Naive thymus-derived CD8-positive, alpha-beta T cell (primary cell): Measurements from ENCODE around the gene RASA2. TPM values are rescaled to one million over a fixed set of nuclear protein-coding genes. Genes with fewer than 3 reads are reported as not detected.

Experiments
- ATAC-seq, 2 donors: fragments of 150-1000 bp; cut with Tn5 transposase in 1 of 2; sonication (Bioruptor Pico), chemical (Tn5 transposase) in 1 of 2; 1 replicate in 1 of 2; 2 replicates in 1 of 2; pipeline ENCODE4 v1.10.0; 2021; ENCODE audit warnings: mild to moderate bottlenecking in 2 of 2, moderate library complexity in 2 of 2
- POLR2A ChIA-PET: fragments of 350-600 bp; sonication (Branson Sonifier 250); formaldehyde crosslinking; loops from one replicate; lab custom pipeline; 2021; ENCODE audit warnings: antibody characterized with exemption; lab: Charles Lee
- DNase-seq, 10 donors: peaks; one replicate each; pipeline versions ENCODE4 v3.0.0 to v3.0.0-alpha.2; 2020 to 2022
- H3K27ac Mint-ChIP-seq, 10 donors: one replicate each; pipeline ENCODE4 v1.8.0; 2020 to 2022; ENCODE audit warnings: mild to moderate bottlenecking in 10 of 10, mixed read lengths in 10 of 10, moderate library complexity in 4 of 10, inconsistent platforms in 1 of 10
- H3K27me3 Mint-ChIP-seq, 5 donors: one replicate each; pipeline ENCODE4 v1.8.0; 2021 to 2022; ENCODE audit warnings: mixed read lengths in 5 of 5
- H3K36me3 Mint-ChIP-seq, 3 donors: one replicate each; pipeline ENCODE4 v1.8.0; 2020 to 2022; ENCODE audit warnings: mixed read lengths in 3 of 3, mild to moderate bottlenecking in 2 of 3, inconsistent platforms in 1 of 3
- H3K4me1 Mint-ChIP-seq, 4 donors: one replicate each; pipeline ENCODE4 v1.8.0; 2021 to 2022; ENCODE audit warnings: mixed read lengths in 4 of 4
- H3K4me3 Mint-ChIP-seq, 10 donors: one replicate each; pipeline ENCODE4 v1.8.0; 2020 to 2022; ENCODE audit warnings: mild to moderate bottlenecking in 10 of 10, mixed read lengths in 10 of 10, moderate library complexity in 6 of 10, inconsistent platforms in 1 of 10
- H3K9me3 Mint-ChIP-seq, 9 donors: one replicate each; pipeline ENCODE4 v1.8.0; 2020 to 2022; ENCODE audit warnings: mixed read lengths in 9 of 9, mild to moderate bottlenecking in 3 of 9, inconsistent platforms in 1 of 9, moderate library complexity in 1 of 9
- polyA plus RNA-seq, 3 donors: library from polyadenylated mRNA; unstranded; fragments of 300-500 nt; fragmentation: Illumina TruSeq; gene quantifications; one replicate each; pipeline ENCODE4 v1.2.3, GENCODE V29; 2021
- total RNA-seq, 8 experiments: library from RNA in 2 of 8; stranded (reverse) in 2 of 8; gene quantifications; one replicate each; pipeline ENCODE4 v1.2.3 and lab custom pipeline; 2021 to 2026

Gene RASA2
- total and polyA plus RNA-seq, 5 experiments from 2014 or later: 55.0 to 124 (median 66.8) TPM

- DNase-seq: no peak
- no peaks in the 10 kb centered on the region for H3K27me3 Mint-ChIP-seq
- H3K9me3 Mint-ChIP-seq: peaks cover 5 to 37% (median 24%) of the 10 kb centered on the region in 9 donors
- POLR2A ChIA-PET: interaction anchor here (2.9 kb wide), 1 partner anchor 52 kb away, joined by 8 read pairs; no protein-coding TSS in a partner anchor
- H3K36me3 Mint-ChIP-seq: peaks cover 45 to 79% (median 47%) of the 10 kb centered on the region in 3 donors
- no peak for ATAC-seq
- H3K4me1 Mint-ChIP-seq: peaks cover 12 to 56% (median 53%) of the 10 kb centered on the region in 4 donors
- peak overlapping the region; percentile 5 to 90 (median 60) for H3K27ac Mint-ChIP-seq
- H3K4me3 Mint-ChIP-seq: peak overlapping the region in 3 of 10 donors; percentile 0 to 20 (median 2)
Measured at GRCh38 chr3:141539431-141540187, 52.8 kb downstream of the RASA2 start.

DNA sequence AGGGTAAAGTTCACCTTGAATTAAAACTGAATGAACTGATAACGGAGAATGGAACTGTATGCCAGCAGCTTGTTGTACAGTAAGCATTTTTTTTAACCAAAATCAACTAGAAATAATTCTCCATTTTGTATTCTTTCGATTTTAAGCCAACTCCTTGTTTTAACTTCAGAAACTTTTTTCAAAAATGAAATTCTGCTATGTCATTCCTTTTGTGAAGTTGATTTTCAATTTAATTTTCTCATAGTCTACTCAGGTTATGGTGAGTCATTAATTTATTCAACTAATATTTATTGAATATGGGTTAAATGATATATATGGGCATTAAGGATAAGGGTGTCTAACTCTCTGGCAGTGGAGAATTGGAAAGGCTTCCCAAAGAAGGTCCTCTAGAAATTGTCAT, 53.7 kb downstream of the RASA2 start:
- no peaks in the 10 kb centered on the region for H3K27me3 Mint-ChIP-seq
- H3K9me3 Mint-ChIP-seq: peaks cover 2 to 34% (median 22%) of the 10 kb centered on the region in 9 donors
- peak overlapping the region in 1 of 10 donors; percentile 16 for H3K4me3 Mint-ChIP-seq
- peaks cover 16 to 61% (median 56%) of the 10 kb centered on the region in 4 donors for H3K4me1 Mint-ChIP-seq
- peaks cover 47 to 80% (median 48%) of the 10 kb centered on the region in 3 donors for H3K36me3 Mint-ChIP-seq
- DNase-seq: no peak
- POLR2A ChIA-PET: interaction anchor here (2.9 kb wide), 1 partner anchor 53 kb away, joined by 8 read pairs; no protein-coding TSS in a partner anchor
- no peak for ATAC-seq
- peak overlapping the region in 8 of 10 donors; percentile 31 to 93 (median 56) for H3K27ac Mint-ChIP-seq

GRCh38 chr3:141542202-141542969, 55.6 kb downstream of the RASA2 start:
- peak overlapping the region in 5 of 10 donors; percentile 8 to 36 (median 16) for H3K4me3 Mint-ChIP-seq
- H3K36me3 Mint-ChIP-seq: peaks cover 50 to 80% (median 52%) of the 10 kb centered on the region in 3 donors
- peaks cover 2 to 31% (median 19%) of the 10 kb centered on the region in 9 donors for H3K9me3 Mint-ChIP-seq
- POLR2A ChIA-PET: interaction anchor here (1.0 to 2.9 kb wide), 2 partner anchors 44 to 55 kb away, joined by 3 to 8 read pairs; no protein-coding TSS in a partner anchor
- DNase-seq (no peak), ATAC-seq (no peak)
- peak overlapping the region; percentile 12 to 88 (median 63) for H3K27ac Mint-ChIP-seq
- no peaks in the 10 kb centered on the region for H3K27me3 Mint-ChIP-seq
- H3K4me1 Mint-ChIP-seq: peaks cover 22 to 67% (median 64%) of the 10 kb centered on the region in 4 donors

GRCh38 chr3:141542989-141543388, 56.2 kb downstream of the RASA2 start:
- H3K27me3 Mint-ChIP-seq: no peaks in the 10 kb centered on the region
- H3K9me3 Mint-ChIP-seq: peaks cover 2 to 37% (median 19%) of the 10 kb centered on the region in 9 donors
- POLR2A ChIA-PET: interaction anchor here (1.0 kb wide), 1 partner anchor 44 kb away, joined by 3 read pairs; no protein-coding TSS in a partner anchor
- no peak overlapping the region for H3K4me3 Mint-ChIP-seq
- H3K27ac Mint-ChIP-seq: peak overlapping the region in 6 of 10 donors; percentile 40 to 88 (median 55)
- no peak for DNase-seq
- ATAC-seq: no peak
- H3K4me1 Mint-ChIP-seq: peaks cover 23 to 73% (median 69%) of the 10 kb centered on the region in 4 donors
- H3K36me3 Mint-ChIP-seq: peaks cover 55 to 83% (median 58%) of the 10 kb centered on the region in 3 donors

DNA sequence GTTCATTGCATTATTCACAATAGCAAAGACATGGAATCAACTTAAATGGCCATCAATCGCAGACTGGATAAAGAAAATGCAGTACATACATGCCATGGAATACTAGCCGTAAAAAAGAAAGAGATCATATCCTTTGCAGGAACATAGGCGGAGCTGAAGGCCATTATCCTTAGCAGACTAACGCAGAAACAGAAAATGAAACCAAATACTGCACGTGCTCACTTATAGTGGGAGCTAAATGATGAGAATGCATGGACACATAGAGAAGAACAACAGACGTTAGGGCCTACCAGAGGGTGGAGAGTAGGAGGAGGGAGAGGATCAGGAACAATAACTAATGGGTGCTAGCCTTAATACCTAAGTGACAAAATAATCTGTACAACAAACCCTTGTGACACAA, 57.9 kb downstream of the RASA2 start:
- Mint-ChIP-seq H3K27me3 (no peaks in the 10 kb centered on the region), H3K27ac (peak overlapping the region; percentile 44 to 92 (median 88)), H3K4me3 (peak overlapping the region; percentile 33 to 81 (median 58)), H3K4me1 (peaks cover 27 to 80% (median 73%) of the 10 kb centered on the region in 4 donors), H3K9me3 (peaks cover 2 to 46% (median 20%) of the 10 kb centered on the region in 9 donors), H3K36me3 (peaks cover 68 to 93% (median 69%) of the 10 kb centered on the region in 3 donors)
- ATAC-seq: peak; percentile 82 to 87
- POLR2A ChIA-PET: interaction anchor here (1.1 to 1.8 kb wide), 2 partner anchors 19 to 46 kb away, joined by 4 to 5 read pairs; no protein-coding TSS in a partner anchor
- peak in 3 of 10 donors; percentile 28 to 48 (median 33) for DNase-seq

GRCh38 chr3:141546081-141546480, 59.3 kb downstream of the RASA2 start:
- Mint-ChIP-seq H3K4me3 (peak overlapping the region in 4 of 10 donors; percentile 6 to 49 (median 26)), H3K4me1 (peaks cover 29 to 80% (median 75%) of the 10 kb centered on the region in 4 donors), H3K9me3 (peaks cover 2 to 46% (median 20%) of the 10 kb centered on the region in 9 donors), H3K27ac (peak overlapping the region in 7 of 10 donors; percentile 42 to 87 (median 67)), H3K36me3 (peaks cover 77 to 90% (median 82%) of the 10 kb centered on the region in 3 donors), H3K27me3 (no peaks in the 10 kb centered on the region)
- DNase-seq (no peak), ATAC-seq (no peak)
- POLR2A ChIA-PET: no interaction called here

- POLR2A ChIA-PET: no interaction called here
- peak overlapping the region in 2 of 10 donors; percentile 22 to 60 for H3K4me3 Mint-ChIP-seq
Measured at GRCh38 chr3:141546586-141546985, 59.8 kb downstream of the RASA2 start.

GRCh38 chr3:141547791-141548190, 61.0 kb downstream of the RASA2 start:
- no peak overlapping the region for H3K4me3 Mint-ChIP-seq
- POLR2A ChIA-PET: no interaction called here
- peaks cover 2 to 39% (median 20%) of the 10 kb centered on the region in 9 donors for H3K9me3 Mint-ChIP-seq
- no peak for DNase-seq
- ATAC-seq: no peak
- H3K4me1 Mint-ChIP-seq: peaks cover 30 to 84% (median 78%) of the 10 kb centered on the region in 4 donors
- H3K27ac Mint-ChIP-seq: peak overlapping the region in 7 of 10 donors; percentile 8 to 83 (median 43)
- no peaks in the 10 kb centered on the region for H3K27me3 Mint-ChIP-seq
- peaks cover 66 to 78% (median 71%) of the 10 kb centered on the region in 3 donors for H3K36me3 Mint-ChIP-seq

More at GRCh38 chr3:141546586-141546985, 59.8 kb downstream of the RASA2 start:
- peaks cover 2 to 46% (median 20%) of the 10 kb centered on the region in 9 donors for H3K9me3 Mint-ChIP-seq
- no peak for DNase-seq
- ATAC-seq: no peak
- peaks cover 32 to 83% (median 79%) of the 10 kb centered on the region in 4 donors for H3K4me1 Mint-ChIP-seq
- no peaks in the 10 kb centered on the region for H3K27me3 Mint-ChIP-seq
- H3K27ac Mint-ChIP-seq: peak overlapping the region in 9 of 10 donors; percentile 7 to 81 (median 43)
- peaks cover 77 to 90% (median 82%) of the 10 kb centered on the region in 3 donors for H3K36me3 Mint-ChIP-seq

GRCh38 chr3:141550926-141551665, 64.3 kb downstream of the RASA2 start:
- H3K36me3 Mint-ChIP-seq: peaks cover 38 to 62% (median 46%) of the 10 kb centered on the region in 3 donors
- POLR2A ChIA-PET: interaction anchor here (0.7 to 4.3 kb wide), 3 partner anchors 52 to 227 kb away, joined by 5 to 42 read pairs (median 8); partner anchors contain the start of gene RASA2
- H3K4me3 Mint-ChIP-seq: peak overlapping the region; percentile 7 to 82 (median 59)
- DNase-seq (peak in 2 of 10 donors; percentile 20 to 21), ATAC-seq (peak; percentile 13 to 38)
- H3K27ac Mint-ChIP-seq: peak overlapping the region; percentile 32 to 93 (median 80)
- H3K27me3 Mint-ChIP-seq: no peaks in the 10 kb centered on the region
- peaks cover 22 to 81% (median 78%) of the 10 kb centered on the region in 4 donors for H3K4me1 Mint-ChIP-seq
- H3K9me3 Mint-ChIP-seq: peaks cover 0 to 20% (median 6%) of the 10 kb centered on the region in 9 donors

DNA sequence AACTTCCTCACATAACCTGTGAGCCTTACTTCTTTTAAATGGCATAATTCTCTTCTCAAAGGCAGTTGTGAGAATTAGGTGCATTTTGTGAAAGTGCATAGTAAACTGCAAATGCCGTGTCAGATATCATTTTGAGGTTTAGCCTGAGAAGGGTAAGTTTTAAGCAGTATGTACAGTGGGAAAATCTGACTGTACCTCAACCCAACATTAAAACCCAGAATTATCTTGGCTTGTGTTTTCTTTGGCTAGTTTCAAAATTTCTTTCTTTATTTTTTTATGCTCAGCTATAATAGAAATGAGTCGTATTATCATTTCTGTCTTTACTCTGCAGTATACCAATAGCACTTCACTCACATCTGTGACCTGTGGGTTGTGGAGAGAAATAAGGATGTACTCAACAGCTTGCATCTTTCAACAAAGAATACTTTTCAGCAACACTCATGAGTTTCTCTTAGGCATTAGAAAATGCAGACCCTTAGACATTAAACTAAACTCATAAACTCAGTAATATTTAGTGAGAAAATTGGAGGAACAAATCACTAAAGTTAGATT, 65.7 kb downstream of the RASA2 start:
- POLR2A ChIA-PET: interaction anchor here (1.1 to 4.3 kb wide), 5 partner anchors 28 to 245 kb away, joined by 3 to 42 read pairs (median 5); partner anchors contain the start of gene RASA2
- peaks cover 0 to 13% (median 6%) of the 10 kb centered on the region in 9 donors for H3K9me3 Mint-ChIP-seq
- peaks cover 20 to 67% (median 65%) of the 10 kb centered on the region in 4 donors for H3K4me1 Mint-ChIP-seq
- ATAC-seq: peak; percentile 19 to 44
- peak overlapping the region; percentile 21 to 90 (median 84) for H3K27ac Mint-ChIP-seq
- DNase-seq: no peak
- H3K4me3 Mint-ChIP-seq: peak overlapping the region; percentile 27 to 71 (median 53)
- H3K36me3 Mint-ChIP-seq: peaks cover 26 to 49% (median 34%) of the 10 kb centered on the region in 3 donors
- H3K27me3 Mint-ChIP-seq: no peaks in the 10 kb centered on the region
